Neural progenitor cell (in vitro differentiated cells): Measurements from ENCODE around the gene HEXB. TPM values are rescaled to one million over a fixed set of nuclear protein-coding genes. Genes with fewer than 3 reads are reported as not detected.
A peak's percentile ranks its signal among the peaks of the same experiment; 100 is the strongest.

Experiments used
- DNase-seq: peaks from one replicate; pipeline ENCODE4 v3.0.0-alpha.2; 2016; ENCODE audit warnings: low spot score
- H2AFZ ChIP-seq: fragments of 200-600 bp; sonication (generic); replicated peaks from 2 replicates; pipeline ENCODE4 v1.6.1; 2016; ENCODE audit warnings: antibody characterized with exemption
- H3F3A ChIP-seq: fragments of 200-600 bp; sonication (generic); 2 replicates; pipeline ENCODE4 v1.6.1; 2016; ENCODE audit warnings: antibody characterized with exemption, low read depth
- H3K27ac ChIP-seq: fragments of 200-600 bp; sonication (generic); 2 replicates; pipeline ENCODE4 v1.5.1; 2016; ENCODE audit warnings: mild to moderate bottlenecking
- H3K27me3 ChIP-seq: fragments of 200-600 bp; sonication (generic); 2 replicates; pipeline ENCODE4 v1.6.1; 2016; ENCODE audit warnings: mild to moderate bottlenecking, moderate library complexity
- H3K36me3 ChIP-seq: fragments of 200-600 bp; sonication (generic); 2 replicates; pipeline ENCODE4 v1.5.1; 2016
- H3K4me1 ChIP-seq: fragments of 200-600 bp; sonication (generic); 2 replicates; pipeline ENCODE4 v1.6.1; 2016; ENCODE audit warnings: mixed run types
- H3K4me2 ChIP-seq: fragments of 200-600 bp; sonication (generic); 2 replicates; pipeline ENCODE4 v1.6.1; 2016
- H3K4me3 ChIP-seq: fragments of 200-600 bp; sonication (generic); 2 replicates; pipeline ENCODE4 v1.5.1; 2016
- H3K79me2 ChIP-seq: fragments of 200-600 bp; sonication (generic); 2 replicates; pipeline ENCODE4 v1.6.1; 2016; ENCODE audit warnings: low read depth
- H3K9ac ChIP-seq: fragments of 200-600 bp; sonication (generic); 2 replicates; pipeline ENCODE4 v1.6.1; 2016
- H3K9me3 ChIP-seq: fragments of 200-600 bp; sonication (generic); 2 replicates; pipeline ENCODE4 v1.5.1; 2016; ENCODE audit warnings: low read depth
- H4K20me1 ChIP-seq: fragments of 200-600 bp; sonication (generic); 2 replicates; pipeline ENCODE4 v1.6.1; 2016; ENCODE audit warnings: low read depth
- H3K27ac Mint-ChIP-seq: 3 replicates; pipeline ENCODE4 v1.8.0; 2021; ENCODE audit warnings: mixed read lengths
- H3K27me3 Mint-ChIP-seq: 2 replicates; pipeline ENCODE4 v1.8.0; 2022; ENCODE audit warnings: low read depth, mild to moderate bottlenecking, inconsistent platforms, moderate library complexity, mixed read lengths; ENCODE audit not compliant: insufficient read depth
- H3K36me3 Mint-ChIP-seq: 3 replicates; pipeline ENCODE4 v1.8.0; 2021; ENCODE audit warnings: mixed read lengths
- H3K4me1 Mint-ChIP-seq: 3 replicates; pipeline ENCODE4 v1.8.0; 2021; ENCODE audit warnings: mixed read lengths
- H3K4me3 Mint-ChIP-seq: 3 replicates; pipeline ENCODE4 v1.8.0; 2021; ENCODE audit warnings: mild to moderate bottlenecking, moderate library complexity, mixed read lengths
- H3K9me3 Mint-ChIP-seq: 3 replicates; pipeline ENCODE4 v1.8.0; 2020; ENCODE audit warnings: mixed read lengths
- EZH2 ChIP-seq: fragments of 200-600 bp; sonication (generic); IDR thresholded peaks from 2 replicates; pipeline ENCODE4 v1.6.1; 2017; ENCODE audit warnings: antibody characterized with exemption, mild to moderate bottlenecking, moderate library complexity
- EZH2phosphoT487 ChIP-seq: fragments of 200-600 bp; sonication (generic); IDR thresholded peaks from 2 replicates; pipeline ENCODE4 v1.6.1; 2017; ENCODE audit warnings: antibody characterized with exemption
- total RNA-seq: library from RNA; depleted of rRNA; stranded (reverse); fragments of >200 nt; gene quantifications from 2 replicates; pipeline ENCODE4 v1.2.3, GENCODE V29; 2015; ENCODE audit warnings: low replicate concordance
- TF ChIP-seq, protein P1 (sequence below): fragments of 200-600 bp; sonication (generic); IDR thresholded peaks from 2 replicates; pipeline ENCODE4 v1.5.1; 2017; ENCODE audit warnings: antibody characterized with exemption, mild to moderate bottlenecking

The HEXB gene
- total RNA-seq, 1 donor from 2014 or later: 65.6 TPM

DNA sequence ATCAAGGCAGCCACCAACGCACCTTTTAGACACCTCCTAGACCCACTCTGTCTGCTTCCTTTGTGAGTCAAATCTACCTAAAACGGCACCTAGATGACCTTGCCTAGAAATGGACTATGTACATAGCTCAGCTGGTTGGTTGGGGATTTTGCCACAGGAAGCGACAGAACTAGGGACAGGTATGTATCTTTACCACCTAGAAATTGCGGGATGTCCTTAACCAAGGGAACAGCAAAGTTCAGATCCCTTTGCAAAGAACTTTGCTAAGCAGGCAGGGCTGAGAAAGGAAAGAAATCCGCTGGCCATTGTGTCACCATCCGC is 42.5 kb upstream of the HEXB start:
- Mint-ChIP-seq H3K27me3 (peaks cover 5% of the 10 kb centered on the region), H3K36me3 (no peaks in the 10 kb centered on the region), H3K4me1 (peaks cover 40% of the 10 kb centered on the region), H3K27ac (no peak overlapping the region), H3K9me3 (no peaks in the 10 kb centered on the region), H3K4me3 (no peak overlapping the region)
- no peak overlapping the region for H3K27ac ChIP-seq
- peaks cover 29% of the 10 kb centered on the region for H3K79me2 ChIP-seq
- no peaks in the 10 kb centered on the region for H3K27me3 ChIP-seq
- peak overlapping the region; percentile 77 for H2AFZ ChIP-seq
- H3K9me3 ChIP-seq: no peaks in the 10 kb centered on the region
- peaks cover 29% of the 10 kb centered on the region for H3K4me1 ChIP-seq
- H4K20me1 ChIP-seq: peaks cover 28% of the 10 kb centered on the region
- peaks cover 17% of the 10 kb centered on the region for H3F3A ChIP-seq
- H3K4me2 ChIP-seq: peak overlapping the region; percentile 91
- no peak overlapping the region for H3K4me3 ChIP-seq
- DNase-seq: no peak
- no peak for TF ChIP-seq EZH2
- no peak for TF ChIP-seq EZH2phosphoT487
- H3K9ac ChIP-seq: no peak overlapping the region
- H3K36me3 ChIP-seq: no peaks in the 10 kb centered on the region

DNA sequence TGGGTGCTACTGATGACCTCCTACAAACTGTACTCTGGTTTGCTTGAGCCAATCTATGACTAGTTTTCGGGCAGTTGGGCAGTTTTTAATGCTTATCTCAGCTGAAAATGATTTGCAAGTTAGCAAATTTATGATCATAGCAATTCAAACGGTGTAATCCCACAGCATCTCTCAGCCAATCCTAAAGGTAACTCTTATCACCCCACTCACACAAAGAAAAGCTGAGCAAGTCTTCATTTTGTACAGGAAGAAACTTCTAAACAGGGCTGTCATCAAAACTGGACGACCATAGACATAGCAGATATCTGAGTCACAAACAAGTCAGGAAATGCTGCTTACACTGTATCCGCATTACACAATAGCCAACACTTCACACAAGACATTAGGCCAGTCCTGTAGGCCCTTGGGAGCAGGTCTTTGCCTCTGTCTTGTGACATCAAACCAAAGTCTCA is 41.9 kb upstream of the HEXB start:
- H3K4me1 ChIP-seq: peaks cover 24% of the 10 kb centered on the region
- Mint-ChIP-seq H3K9me3 (no peaks in the 10 kb centered on the region), H3K36me3 (no peaks in the 10 kb centered on the region), H3K27ac (no peak overlapping the region), H3K4me3 (no peak overlapping the region), H3K4me1 (peaks cover 34% of the 10 kb centered on the region), H3K27me3 (peaks cover 5% of the 10 kb centered on the region)
- no peak overlapping the region for H3K9ac ChIP-seq
- no peaks in the 10 kb centered on the region for H3K27me3 ChIP-seq
- H3F3A ChIP-seq: peaks cover 17% of the 10 kb centered on the region
- H4K20me1 ChIP-seq: peaks cover 21% of the 10 kb centered on the region
- H2AFZ ChIP-seq: no peak overlapping the region
- peaks cover 23% of the 10 kb centered on the region for H3K79me2 ChIP-seq
- H3K27ac ChIP-seq: no peak overlapping the region
- no peak overlapping the region for H3K4me2 ChIP-seq
- DNase-seq: no peak
- H3K9me3 ChIP-seq: no peaks in the 10 kb centered on the region
- no peak overlapping the region for H3K4me3 ChIP-seq
- TF ChIP-seq, protein P1, sequence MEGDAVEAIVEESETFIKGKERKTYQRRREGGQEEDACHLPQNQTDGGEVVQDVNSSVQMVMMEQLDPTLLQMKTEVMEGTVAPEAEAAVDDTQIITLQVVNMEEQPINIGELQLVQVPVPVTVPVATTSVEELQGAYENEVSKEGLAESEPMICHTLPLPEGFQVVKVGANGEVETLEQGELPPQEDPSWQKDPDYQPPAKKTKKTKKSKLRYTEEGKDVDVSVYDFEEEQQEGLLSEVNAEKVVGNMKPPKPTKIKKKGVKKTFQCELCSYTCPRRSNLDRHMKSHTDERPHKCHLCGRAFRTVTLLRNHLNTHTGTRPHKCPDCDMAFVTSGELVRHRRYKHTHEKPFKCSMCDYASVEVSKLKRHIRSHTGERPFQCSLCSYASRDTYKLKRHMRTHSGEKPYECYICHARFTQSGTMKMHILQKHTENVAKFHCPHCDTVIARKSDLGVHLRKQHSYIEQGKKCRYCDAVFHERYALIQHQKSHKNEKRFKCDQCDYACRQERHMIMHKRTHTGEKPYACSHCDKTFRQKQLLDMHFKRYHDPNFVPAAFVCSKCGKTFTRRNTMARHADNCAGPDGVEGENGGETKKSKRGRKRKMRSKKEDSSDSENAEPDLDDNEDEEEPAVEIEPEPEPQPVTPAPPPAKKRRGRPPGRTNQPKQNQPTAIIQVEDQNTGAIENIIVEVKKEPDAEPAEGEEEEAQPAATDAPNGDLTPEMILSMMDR: no peak
- TF ChIP-seq EZH2phosphoT487: no peak
- TF ChIP-seq EZH2: no peak
- H3K36me3 ChIP-seq: no peaks in the 10 kb centered on the region

DNA sequence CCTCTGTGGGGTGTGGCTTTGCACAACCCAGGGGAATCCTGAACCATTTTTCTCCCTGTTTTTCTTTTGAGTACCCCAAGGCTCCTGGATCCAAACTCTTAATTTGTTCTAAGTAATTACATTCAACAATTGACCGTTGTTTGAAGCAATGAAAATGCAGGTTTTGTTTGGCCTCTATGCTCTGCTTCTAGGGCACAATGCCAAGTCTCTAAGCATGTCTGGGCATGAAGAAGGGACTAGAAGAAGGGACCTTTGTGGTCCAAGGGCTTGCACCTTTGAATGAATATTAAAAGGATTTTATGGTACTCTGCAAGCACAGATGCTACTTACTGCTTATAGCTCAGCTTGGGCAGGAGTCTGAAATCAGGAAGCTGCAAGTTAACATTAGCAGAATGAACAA is 37.9 kb upstream of the HEXB start:
- DNase-seq: no peak
- Histone ChIP-seq H4K20me1 (no peaks in the 10 kb centered on the region), H2AFZ (peak overlapping the region; percentile 27), H3K9me3 (no peaks in the 10 kb centered on the region), H3K36me3 (no peaks in the 10 kb centered on the region), H3K4me1 (peaks cover 22% of the 10 kb centered on the region), H3F3A (peaks cover 5% of the 10 kb centered on the region), H3K27me3 (no peaks in the 10 kb centered on the region), H3K79me2 (no peaks in the 10 kb centered on the region), H3K9ac (no peak overlapping the region), H3K4me3 (no peak overlapping the region), H3K27ac (no peak overlapping the region), H3K4me2 (no peak overlapping the region)
- H3K27me3 Mint-ChIP-seq: peaks cover 3% of the 10 kb centered on the region
- peaks cover 22% of the 10 kb centered on the region for H3K4me1 Mint-ChIP-seq
- no peaks in the 10 kb centered on the region for H3K9me3 Mint-ChIP-seq
- no peak overlapping the region for H3K27ac Mint-ChIP-seq
- H3K4me3 Mint-ChIP-seq: no peak overlapping the region
- no peak for TF ChIP-seq EZH2
- TF ChIP-seq, protein P1: no peak
- no peak for TF ChIP-seq EZH2phosphoT487
- H3K36me3 Mint-ChIP-seq: no peaks in the 10 kb centered on the region

DNA sequence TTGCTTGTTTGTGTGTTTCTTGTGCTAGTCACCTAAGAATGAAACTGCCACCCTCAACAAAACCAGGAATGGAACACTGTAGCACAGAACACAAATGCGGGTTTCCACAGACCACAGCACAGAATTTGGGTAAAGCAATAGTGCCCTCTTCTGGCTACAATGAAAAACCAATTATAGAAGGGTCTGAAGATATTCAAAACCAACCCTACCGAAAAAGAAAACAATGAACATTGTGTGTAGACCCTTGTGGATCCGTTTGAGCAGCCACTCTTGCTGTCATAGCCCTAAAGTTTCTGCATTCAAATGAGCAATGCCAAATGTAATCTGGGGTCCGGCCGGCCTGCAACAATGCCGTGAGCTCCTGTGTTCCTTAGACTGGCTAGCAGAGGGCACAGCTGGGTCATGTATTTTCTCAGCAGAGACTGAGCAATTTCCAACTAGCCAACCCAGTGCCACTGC is 36.2 kb upstream of the HEXB start:
- TF ChIP-seq, protein P1: peak; percentile 88
- TF ChIP-seq EZH2: no peak
- TF ChIP-seq EZH2phosphoT487: no peak
- Histone ChIP-seq H3K9ac (no peak overlapping the region), H3K4me3 (peak overlapping the region; percentile 21), H3K27me3 (no peaks in the 10 kb centered on the region), H3K36me3 (no peaks in the 10 kb centered on the region), H2AFZ (peak overlapping the region; percentile 98), H3F3A (peaks cover 5% of the 10 kb centered on the region), H4K20me1 (no peaks in the 10 kb centered on the region), H3K9me3 (no peaks in the 10 kb centered on the region), H3K4me1 (peaks cover 17% of the 10 kb centered on the region), H3K79me2 (no peaks in the 10 kb centered on the region), H3K27ac (no peak overlapping the region), H3K4me2 (peak overlapping the region; percentile 49)
- no peaks in the 10 kb centered on the region for H3K9me3 Mint-ChIP-seq
- peak; percentile 81 for DNase-seq
- peaks cover 19% of the 10 kb centered on the region for H3K4me1 Mint-ChIP-seq
- H3K27ac Mint-ChIP-seq: peak overlapping the region; percentile 11
- no peak overlapping the region for H3K4me3 Mint-ChIP-seq
- H3K27me3 Mint-ChIP-seq: peaks cover 2% of the 10 kb centered on the region
- H3K36me3 Mint-ChIP-seq: no peaks in the 10 kb centered on the region
